Chondrocyte (in vitro differentiated cells): ENCODE measurements around the gene SVEP1. TPM values are rescaled to one million over a fixed set of nuclear protein-coding genes. Genes with fewer than 3 reads are reported as not detected.

ENCODE experiments used
- DNase-seq: peaks from one replicate; pipeline ENCODE4 v3.0.0; 2021; ENCODE audit warnings: mixed read lengths, low spot score
- H3K27ac Mint-ChIP-seq: one replicate; pipeline ENCODE4 v1.8.0; 2021; ENCODE audit warnings: mild to moderate bottlenecking, moderate library complexity, mixed read lengths; ENCODE audit not compliant: unreplicated experiment
- H3K27me3 Mint-ChIP-seq: 2 replicates; pipeline ENCODE4 v1.8.0; 2021; ENCODE audit warnings: low read depth, mixed read lengths
- H3K36me3 Mint-ChIP-seq: 2 replicates; pipeline ENCODE4 v1.8.0; 2021; ENCODE audit warnings: low read depth, mixed read lengths
- H3K4me1 Mint-ChIP-seq: 2 replicates; pipeline ENCODE4 v1.8.0; 2021; ENCODE audit warnings: low read depth, mild to moderate bottlenecking, mixed read lengths
- H3K4me3 Mint-ChIP-seq: one replicate; pipeline ENCODE4 v1.8.0; 2021; ENCODE audit warnings: mild to moderate bottlenecking, moderate library complexity, mixed read lengths; ENCODE audit not compliant: unreplicated experiment
- H3K9me3 Mint-ChIP-seq: 2 replicates; pipeline ENCODE4 v1.8.0; 2021; ENCODE audit warnings: low read depth, mixed read lengths
- CTCF ChIP-seq: fragments of 200-600 bp; sonication (generic); IDR thresholded peaks from 2 replicates; pipeline ENCODE4 v1.5.0; 2021; ENCODE audit warnings: antibody characterized with exemption, mild to moderate bottlenecking, moderate library complexity
- total RNA-seq: library from RNA; stranded (reverse); gene quantifications from 3 replicates; pipeline ENCODE4 v1.2.1, GENCODE V29; 2021

The SVEP1 gene
- total RNA-seq, 1 donor from 2014 or later, result 0.72 TPM

GRCh38 chr9:110571801-110572483, 7.6 kb downstream of the SVEP1 start:
- no peak for TF ChIP-seq CTCF

GRCh38 chr9:110566156-110566555, 13.4 kb downstream of the SVEP1 start:
- Mint-ChIP-seq H3K27ac (no peak overlapping the region), H3K9me3 (no peaks in the 10 kb centered on the region), H3K36me3 (no peaks in the 10 kb centered on the region), H3K4me1 (peaks cover 4% of the 10 kb centered on the region), H3K27me3 (no peaks in the 10 kb centered on the region), H3K4me3 (no peak overlapping the region)
- TF ChIP-seq CTCF, result no peak
- no peak for DNase-seq

More at GRCh38 chr9:110571801-110572483, 7.6 kb downstream of the SVEP1 start:
- no peak overlapping the region for H3K27ac Mint-ChIP-seq
- no peak for DNase-seq
- H3K4me1 Mint-ChIP-seq, result peaks cover 19% of the 10 kb centered on the region
- H3K4me3 Mint-ChIP-seq, result no peak overlapping the region
- no peaks in the 10 kb centered on the region for H3K36me3 Mint-ChIP-seq
- H3K9me3 Mint-ChIP-seq, result no peaks in the 10 kb centered on the region
- no peaks in the 10 kb centered on the region for H3K27me3 Mint-ChIP-seq

GRCh38 chr9:110561826-110562225, 17.7 kb downstream of the SVEP1 start:
- Mint-ChIP-seq H3K4me3 (no peak overlapping the region), H3K36me3 (no peaks in the 10 kb centered on the region), H3K4me1 (peaks cover 4% of the 10 kb centered on the region), H3K27ac (no peak overlapping the region), H3K27me3 (no peaks in the 10 kb centered on the region), H3K9me3 (peaks cover 2% of the 10 kb centered on the region)
- DNase-seq, result no peak
- TF ChIP-seq CTCF, result no peak

- H3K9me3 Mint-ChIP-seq, result peaks cover 2% of the 10 kb centered on the region
- DNase-seq, result no peak
- no peak for TF ChIP-seq CTCF
- H3K27me3 Mint-ChIP-seq, result no peaks in the 10 kb centered on the region
- no peak overlapping the region for H3K4me3 Mint-ChIP-seq
- no peaks in the 10 kb centered on the region for H3K36me3 Mint-ChIP-seq
- no peak overlapping the region for H3K27ac Mint-ChIP-seq
- H3K4me1 Mint-ChIP-seq, result peaks cover 19% of the 10 kb centered on the region
These were observed 19.7 kb downstream of the SVEP1 start for GRCh38 chr9:110559869-110560268.

GRCh38 chr9:110555551-110556331, 23.8 kb downstream of the SVEP1 start:
- Mint-ChIP-seq H3K27me3 (no peaks in the 10 kb centered on the region), H3K27ac (peak overlapping the region; percentile 52)

More at GRCh38 chr9:110555551-110556331, 23.8 kb downstream of the SVEP1 start:
- peaks cover 22% of the 10 kb centered on the region for H3K4me1 Mint-ChIP-seq
- H3K9me3 Mint-ChIP-seq, result peaks cover 2% of the 10 kb centered on the region
- H3K36me3 Mint-ChIP-seq, result no peaks in the 10 kb centered on the region
- TF ChIP-seq CTCF, result no peak
- no peak for DNase-seq
- H3K4me3 Mint-ChIP-seq, result peak overlapping the region; percentile 2
